GM12875 (cell line): ENCODE data around the gene ADCY6.

ENCODE experiments used
- H3K4me3 ChIP-seq: one replicate; pipeline ENCODE4 v1.5.1; 2011; ENCODE audit warnings: low read depth, low read length, control low read depth
- TF ChIP-seq, protein P1 (sequence below): IDR thresholded peaks from 2 replicates; pipeline ENCODE4 v1.5.1; 2011; ENCODE audit warnings: low read depth, mild to moderate bottlenecking, control low read depth, inconsistent platforms, low read length, moderate library complexity, borderline replicate concordance; ENCODE audit not compliant: insufficient read depth

The ADCY6 gene

DNA sequence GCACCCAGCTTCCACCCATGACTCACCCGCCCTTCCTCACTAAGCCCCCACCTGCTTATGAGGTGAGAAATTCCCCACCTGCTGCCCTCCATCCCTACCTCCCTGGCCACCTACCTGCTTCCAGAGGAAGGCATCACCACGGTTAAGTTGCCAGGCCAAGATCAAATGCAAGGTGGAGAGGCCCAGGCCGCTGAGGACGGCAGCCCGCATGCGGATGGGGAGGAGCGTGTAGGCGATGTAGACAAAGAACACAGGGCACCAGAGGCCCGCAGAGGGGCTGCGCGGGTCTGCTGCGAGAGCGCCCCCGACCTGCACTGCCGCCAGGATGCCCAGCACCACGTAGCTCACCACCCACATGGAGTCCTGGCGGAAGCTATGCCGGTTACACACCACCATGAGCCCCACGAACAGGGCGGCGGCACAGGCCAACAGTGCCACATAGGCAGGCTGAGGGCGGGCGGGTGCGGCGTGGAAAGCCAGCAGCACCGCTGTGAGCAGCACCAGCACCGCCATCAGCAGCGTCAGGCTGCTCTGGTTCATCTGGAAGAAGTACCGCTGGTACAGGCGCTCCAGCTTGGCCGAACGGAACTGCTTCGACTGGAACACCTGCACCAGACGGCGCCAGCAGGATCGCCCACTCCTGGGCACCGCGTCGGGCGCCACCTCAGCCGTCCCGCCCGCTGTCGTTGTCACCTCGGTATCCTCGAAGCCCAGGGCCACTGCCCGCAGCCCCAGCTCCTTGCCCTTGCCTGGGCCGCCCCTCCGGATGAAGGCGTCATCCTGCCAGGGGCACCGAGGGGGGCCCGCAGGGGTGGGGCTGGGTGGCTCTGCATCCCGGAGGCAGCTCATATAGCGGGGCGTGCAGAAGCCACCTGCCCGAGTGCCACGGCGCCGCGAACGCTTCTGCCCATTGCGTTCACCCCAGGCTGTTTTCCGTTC lies 6.2 kb downstream of the ADCY6 start:
- H3K4me3 ChIP-seq: no peak overlapping the region
- TF ChIP-seq, protein P1, sequence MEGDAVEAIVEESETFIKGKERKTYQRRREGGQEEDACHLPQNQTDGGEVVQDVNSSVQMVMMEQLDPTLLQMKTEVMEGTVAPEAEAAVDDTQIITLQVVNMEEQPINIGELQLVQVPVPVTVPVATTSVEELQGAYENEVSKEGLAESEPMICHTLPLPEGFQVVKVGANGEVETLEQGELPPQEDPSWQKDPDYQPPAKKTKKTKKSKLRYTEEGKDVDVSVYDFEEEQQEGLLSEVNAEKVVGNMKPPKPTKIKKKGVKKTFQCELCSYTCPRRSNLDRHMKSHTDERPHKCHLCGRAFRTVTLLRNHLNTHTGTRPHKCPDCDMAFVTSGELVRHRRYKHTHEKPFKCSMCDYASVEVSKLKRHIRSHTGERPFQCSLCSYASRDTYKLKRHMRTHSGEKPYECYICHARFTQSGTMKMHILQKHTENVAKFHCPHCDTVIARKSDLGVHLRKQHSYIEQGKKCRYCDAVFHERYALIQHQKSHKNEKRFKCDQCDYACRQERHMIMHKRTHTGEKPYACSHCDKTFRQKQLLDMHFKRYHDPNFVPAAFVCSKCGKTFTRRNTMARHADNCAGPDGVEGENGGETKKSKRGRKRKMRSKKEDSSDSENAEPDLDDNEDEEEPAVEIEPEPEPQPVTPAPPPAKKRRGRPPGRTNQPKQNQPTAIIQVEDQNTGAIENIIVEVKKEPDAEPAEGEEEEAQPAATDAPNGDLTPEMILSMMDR: no peak

- TF ChIP-seq, protein P1: no peak
- no peak overlapping the region for H3K4me3 ChIP-seq
Measured at GRCh38 chr12:48781750-48782456, 7.0 kb downstream of the ADCY6 start.

GRCh38 chr12:48780381-48781025 lies 8.4 kb downstream of the ADCY6 start:
- TF ChIP-seq, protein P1: no peak
- no peak overlapping the region for H3K4me3 ChIP-seq

GRCh38 chr12:48779869-48780268 lies 9.0 kb downstream of the ADCY6 start:
- TF ChIP-seq, protein P1: no peak

GRCh38 chr12:48777501-48778400 lies 11.1 kb downstream of the ADCY6 start:
- TF ChIP-seq, protein P1: no peak

More at GRCh38 chr12:48779869-48780268, 9.0 kb downstream of the ADCY6 start:
- H3K4me3 ChIP-seq: no peak overlapping the region

GRCh38 chr12:48776956-48777355 lies 11.9 kb downstream of the ADCY6 start:
- TF ChIP-seq, protein P1: no peak
- no peak overlapping the region for H3K4me3 ChIP-seq

More at GRCh38 chr12:48777501-48778400, 11.1 kb downstream of the ADCY6 start:
- no peak overlapping the region for H3K4me3 ChIP-seq
